Spleen (tissue), 11 donors: ENCODE results near the gene NCF4. TPM values are rescaled to one million over a fixed set of nuclear protein-coding genes. Genes with fewer than 3 reads are reported as not detected.

Experiments used
- DNase-seq: peaks from one replicate; pipeline ENCODE4 v3.0.0-alpha.2; 2020
- H3K27ac ChIP-seq, 8 donors: fragments of 200-600 bp; sonication (generic) in 7 of 8; 1 replicate in 4 of 8; 2 replicates in 4 of 8; pipeline versions ENCODE4 v1.5.0 to v1.8.0; 2016 to 2021; ENCODE audit warnings: inconsistent platforms in 4 of 8, mild to moderate bottlenecking in 4 of 8, moderate library complexity in 1 of 8
- H3K27me3 ChIP-seq, 7 donors: fragments of 200-600 bp; sonication (generic) in 6 of 7; replicated peaks in 1 of 7; 1 replicate in 4 of 7; 2 replicates in 3 of 7; pipeline versions ENCODE4 v1.5.0 to v1.8.0; 2016 to 2021; ENCODE audit warnings: inconsistent platforms in 3 of 7, mild to moderate bottlenecking in 1 of 7
- H3K36me3 ChIP-seq, 6 donors: fragments of 200-600 bp; sonication (generic) in 5 of 6; 1 replicate in 4 of 6; 2 replicates in 2 of 6; pipeline versions ENCODE4 v1.5.0 to v1.8.0; 2016 to 2021; ENCODE audit warnings: inconsistent platforms in 2 of 6
- H3K4me1 ChIP-seq, 6 donors: fragments of 200-600 bp; sonication (generic) in 5 of 6; 1 replicate in 3 of 6; 2 replicates in 3 of 6; pipeline versions ENCODE4 v1.5.0 to v1.8.0; 2016 to 2021; ENCODE audit warnings: inconsistent platforms in 3 of 6
- H3K4me3 ChIP-seq, 8 donors: fragments of 200-600 bp; sonication (generic) in 7 of 8; 1 replicate in 4 of 8; 2 replicates in 4 of 8; pipeline versions ENCODE4 v1.5.0 to v1.8.0; 2016 to 2021; ENCODE audit warnings: inconsistent platforms in 4 of 8, mild to moderate bottlenecking in 4 of 8, moderate library complexity in 2 of 8
- H3K9me3 ChIP-seq, 8 donors: fragments of 200-600 bp; sonication (generic) in 7 of 8; 1 replicate in 4 of 8; 2 replicates in 4 of 8; pipeline versions ENCODE4 v1.5.0 to v1.8.0; 2016 to 2021; ENCODE audit warnings: inconsistent platforms in 4 of 8
- CTCF ChIP-seq, 11 experiments: fragments of 200-600 bp in 7 of 11; fragments of 450-650 bp in 4 of 11; sonication (generic) in 4 of 11; IDR thresholded peaks in 8 of 11; conservative IDR thresholded peaks in 3 of 11; 1 replicate in 7 of 11; 2 replicates in 4 of 11; pipeline versions ENCODE4 v1.4.0 to v1.8.0; 2016 to 2021; ENCODE audit warnings: antibody characterized with exemption in 11 of 11, inconsistent platforms in 4 of 11, mild to moderate bottlenecking in 1 of 11
- POLR2A ChIP-seq, 3 donors: fragments of 450-650 bp; IDR thresholded peaks; one replicate each; pipeline ENCODE4 v1.5.1; 2017; ENCODE audit warnings: antibody characterized with exemption in 3 of 3, mild to moderate bottlenecking in 1 of 3
- POLR2AphosphoS5 ChIP-seq, 3 donors: sonication (generic); formaldehyde crosslinking; IDR thresholded peaks; one replicate each; pipeline ENCODE4 v1.5.1; 2017; ENCODE audit warnings: antibody characterized with exemption in 3 of 3
- WGBS, 5 donors: extraction: QIAGEN DNeasy Blood & Tissue Kit in 3 of 5; methylation state at CpG; one replicate each; pipeline versions ENCODE4 v1.1.5 to v1.1.7; 2013 to 2018; 5-methylcytosine and 5-hydroxymethylcytosine counted together
- intact Hi-C: fragments of 100-400 bp; cut with DNase I; formaldehyde crosslinking; loops from one replicate; pipeline ENCODE4 v1.15.0; 2023; ENCODE audit warnings: low total_unique reads
- polyA plus RNA-seq, 3 donors: library from polyadenylated mRNA; stranded (reverse); fragments of 200-250 nt; gene quantifications; one replicate each; pipeline ENCODE4 v1.2.1, GENCODE V29; 2013
- total RNA-seq, 7 donors: library from RNA; depleted of rRNA in 3 of 7; stranded (reverse); fragments of >200 nt in 3 of 7; fragmentation: NEBNext Ultra II Directional in 4 of 7; extraction: Animal tissue kit (Norgen Biotek cat#: 25700) in 4 of 7; gene quantifications; one replicate each; pipeline versions ENCODE4 v1.1.0 to v1.2.1, GENCODE V29; 2016 to 2021
- donor health status: healthy with polysubstance abuse.
- donor health status: DM: no; HTN: no; CAD: no; lungs with moderate emphysema.
- donor health status: DM: no; HTN: no; CAD: no.
- donor health status: Bipolar disorder and iron deficiency.
- donor health status: healthy.
- donor health status: DM: no; HTN: no; CAD: no.
- donor health status: DM: yes; HTN: yes; CAD: no.

The NCF4 gene
- total and polyA plus RNA-seq, 10 donors: 89.0 to 222 (median 154) TPM

GRCh38 chr22:36840106-36840505 lies 20.7 kb upstream of the NCF4 start:
- intact Hi-C loops: no loop called here
- H3K4me1 ChIP-seq: peaks cover 0 to 7% (median 0%) of the 10 kb centered on the region in 6 donors
- no peak overlapping the region for H3K4me3 ChIP-seq
- TF ChIP-seq CTCF (IDR thresholded peaks at IDR 0.05 in 8 of 11, conservative IDR thresholded peaks at IDR 0.05 in 3 of 11) (no peak), POLR2A (IDR thresholded peaks at IDR 0.05) (no peak), POLR2AphosphoS5 (IDR thresholded peaks at IDR 0.05) (no peak)
- no peak overlapping the region for H3K27ac ChIP-seq
- H3K27me3 ChIP-seq: peaks cover 0 to 49% (median 0%) of the 10 kb centered on the region in 7 donors
- no peaks in the 10 kb centered on the region for H3K36me3 ChIP-seq
- no peak for DNase-seq
- WGBS, 5 donors: 38 to 60% (median 50%) methylated on average over 7 to 8 of the region's 8 CpGs
- peaks cover 0 to 13% (median 5%) of the 10 kb centered on the region in 8 donors for H3K9me3 ChIP-seq

- Histone ChIP-seq H3K27ac (no peak overlapping the region), H3K27me3 (peaks cover 0 to 64% (median 0%) of the 10 kb centered on the region in 7 donors)
- 75 to 87% (median 77%) methylated on average over 5 of the region's 5 CpGs for WGBS, 5 donors
Observed at GRCh38 chr22:36846271-36846670, 14.5 kb upstream of the NCF4 start.

GRCh38 chr22:36846949-36847348 lies 13.9 kb upstream of the NCF4 start:
- peaks cover 0 to 63% (median 0%) of the 10 kb centered on the region in 7 donors for H3K27me3 ChIP-seq
- DNase-seq: no peak
- intact Hi-C loops: no loop called here
- 52 to 75% (median 61%) methylated on average over 6 of the region's 6 CpGs for WGBS, 5 donors
- no peak overlapping the region for H3K4me3 ChIP-seq
- no peaks in the 10 kb centered on the region for H3K36me3 ChIP-seq
- TF ChIP-seq CTCF (IDR thresholded peaks at IDR 0.05 in 8 of 11, conservative IDR thresholded peaks at IDR 0.05 in 3 of 11) (no peak), POLR2A (IDR thresholded peaks at IDR 0.05) (no peak), POLR2AphosphoS5 (IDR thresholded peaks at IDR 0.05) (no peak)
- H3K4me1 ChIP-seq: no peaks in the 10 kb centered on the region
- H3K9me3 ChIP-seq: no peaks in the 10 kb centered on the region
- no peak overlapping the region for H3K27ac ChIP-seq

More at GRCh38 chr22:36846271-36846670, 14.5 kb upstream of the NCF4 start:
- H3K36me3 ChIP-seq: no peaks in the 10 kb centered on the region
- TF ChIP-seq POLR2A (IDR thresholded peaks at IDR 0.05) (no peak), POLR2AphosphoS5 (IDR thresholded peaks at IDR 0.05) (no peak), CTCF (IDR thresholded peaks at IDR 0.05 in 8 of 11, conservative IDR thresholded peaks at IDR 0.05 in 3 of 11) (no peak)
- no peaks in the 10 kb centered on the region for H3K9me3 ChIP-seq
- no peaks in the 10 kb centered on the region for H3K4me1 ChIP-seq
- intact Hi-C loops: no loop called here
- H3K4me3 ChIP-seq: no peak overlapping the region
- DNase-seq: no peak

- TF ChIP-seq POLR2AphosphoS5 (IDR thresholded peaks at IDR 0.05): no peak
- Histone ChIP-seq H3K4me1 (peaks cover 0 to 16% (median 10%) of the 10 kb centered on the region in 6 donors), H3K27me3 (peaks cover 0 to 51% (median 0%) of the 10 kb centered on the region in 7 donors), H3K27ac (no peak overlapping the region), H3K36me3 (no peaks in the 10 kb centered on the region), H3K9me3 (peaks cover 0 to 7% (median 0%) of the 10 kb centered on the region in 8 donors), H3K4me3 (no peak overlapping the region)
- WGBS, 5 donors: 77 to 84% (median 82%) methylated on average over 14 of the region's 14 CpGs
- no peak for DNase-seq
- intact Hi-C loops: loop anchor here (5.0 kb wide), 1 partner anchor 83 kb away; no protein-coding TSS in a partner anchor
Observed at GRCh38 chr22:36850056-36850455, 10.8 kb upstream of the NCF4 start.
